Left ventricle myocardium superior (tissue), 1 donor: ENCODE results near the gene WFDC10B. TPM values are rescaled to one million over a fixed set of nuclear protein-coding genes. Genes with fewer than 3 reads are reported as not detected.
"Not testable (repeated sequence)": the region's sequence is repeated elsewhere in the genome, so short reads cannot be mapped to it uniquely, and the experiment has no call there.

Experiments used
- ATAC-seq: fragments of 200-7000 bp; cut with Tn5 transposase; one replicate; pipeline ENCODE4 v1.9.1; 2020; ENCODE audit warnings: mild to moderate bottlenecking, moderate library complexity
- DNase-seq: peaks from one replicate; pipeline ENCODE4 v3.0.0-alpha.2; 2020
- intact Hi-C: fragments of 100-400 bp; cut with micrococcal nuclease; formaldehyde crosslinking; loops from one replicate; pipeline ENCODE4 v1.11.0; 2022
- long read RNA-seq: library from polyadenylated mRNA; unstranded; transcript quantifications from one replicate; pipeline ENCODE4 v2.0.0, GENCODE V29; 2021
- total RNA-seq: library from RNA; stranded (reverse); fragmentation: NEBNext Ultra II Directional; extraction: Animal tissue kit (Norgen Biotek cat#: 25700); gene quantifications from one replicate; pipeline ENCODE4 v1.2.1, GENCODE V29; 2021
- donor health status: DM: no; HTN: yes; CAD: no; lungs with severe emphysema.

WFDC10B gene
- total RNA-seq = not detected
- long read RNA-seq = 0 reads

GRCh38 chr20:45704969-45705637, at the start of gene WFDC10B:
TSS of gene WFDC10B (minus strand) at chr20:45705019. CDS start at chr20:45685992, 19,027 bp downstream.
- intact Hi-C loops = no loop called here
- no peak for ATAC-seq
- no peak for DNase-seq

GRCh38 chr20:45752746-45753145, 47.9 kb upstream of the WFDC10B start:
- no peak for DNase-seq
- ATAC-seq = no peak
- intact Hi-C loops = no loop called here

- ATAC-seq (no peak), DNase-seq (no peak)
- intact Hi-C loops = no loop called here
These were observed 46.9 kb upstream of the WFDC10B start for GRCh38 chr20:45751721-45752120.

- intact Hi-C loops = no loop called here
- ATAC-seq (no peak), DNase-seq (no peak)
These were observed 40.2 kb upstream of the WFDC10B start for GRCh38 chr20:45745015-45745414.

GRCh38 chr20:45742596-45742995, 37.8 kb upstream of the WFDC10B start:
- ATAC-seq (no peak), DNase-seq (no peak)
- intact Hi-C loops = no loop called here

- intact Hi-C loops = no loop called here
- ATAC-seq (no peak), DNase-seq (no peak)
These were observed 31.2 kb upstream of the WFDC10B start for GRCh38 chr20:45735988-45736387.

GRCh38 chr20:45735552-45735951, 30.7 kb upstream of the WFDC10B start:
- ATAC-seq (no peak), DNase-seq (no peak)
- intact Hi-C loops = no loop called here

GRCh38 chr20:45732199-45732598, 27.4 kb upstream of the WFDC10B start:
- DNase-seq = no peak
- ATAC-seq = no peak
- intact Hi-C loops = no loop called here

GRCh38 chr20:45727044-45727443, 22.2 kb upstream of the WFDC10B start:
- ATAC-seq = no peak
- intact Hi-C loops = no loop called here
- no peak for DNase-seq

- ATAC-seq = no peak
- intact Hi-C loops = no loop called here
These were observed 20.3 kb upstream of the WFDC10B start for GRCh38 chr20:45725134-45725533.

GRCh38 chr20:45722047-45722446, 17.2 kb upstream of the WFDC10B start, which contains the start of gene SPINT4:
TSS of gene SPINT4 (plus strand) at chr20:45722347. CDS start at chr20:45722368, 21 bp downstream.
- intact Hi-C loops = no loop called here
- no peak for ATAC-seq
- DNase-seq = no peak

More at GRCh38 chr20:45725134-45725533, 20.3 kb upstream of the WFDC10B start:
- DNase-seq = no peak

GRCh38 chr20:45716141-45716688, 11.4 kb upstream of the WFDC10B start:
- intact Hi-C loops, ATAC-seq, DNase-seq: not testable (repeated sequence)

- intact Hi-C loops = no loop called here
- DNase-seq = no peak
- no peak for ATAC-seq
These were observed 2.9 kb downstream of the WFDC10B start, which contains the start of gene WFDC13 for GRCh38 chr20:45701873-45702272. TSS of gene WFDC13 (plus strand) at chr20:45702038. CDS start at chr20:45702124, 86 bp downstream.

GRCh38 chr20:45701104-45701503, 3.7 kb downstream of the WFDC10B start:
- DNase-seq (no peak), ATAC-seq (no peak)
- intact Hi-C loops = no loop called here

- no peak for DNase-seq
- intact Hi-C loops = no loop called here
- ATAC-seq = no peak
These were observed 9.3 kb downstream of the WFDC10B start for GRCh38 chr20:45695496-45695895.

GRCh38 chr20:45693346-45693745, 11.5 kb downstream of the WFDC10B start:
- intact Hi-C loops, ATAC-seq, DNase-seq: not testable (repeated sequence)

- intact Hi-C loops = no loop called here
- no peak for DNase-seq
- no peak for ATAC-seq
These were observed 18.9 kb downstream of the WFDC10B start for GRCh38 chr20:45685896-45686295.

- intact Hi-C loops = no loop called here
- ATAC-seq (no peak), DNase-seq (no peak)
These were observed 25.2 kb downstream of the WFDC10B start for GRCh38 chr20:45679650-45680049.

GRCh38 chr20:45672765-45673164, 32.1 kb downstream of the WFDC10B start:
- DNase-seq (no peak), ATAC-seq (no peak)
- intact Hi-C loops = no loop called here

- intact Hi-C loops = no loop called here
- DNase-seq = no peak
These were observed 34.7 kb downstream of the WFDC10B start, which contains the start of gene WFDC11 for GRCh38 chr20:45670139-45670538. TSS of gene WFDC11 (minus strand) at chr20:45670239. CDS start at chr20:45650600, 19,639 bp downstream.

GRCh38 chr20:45657038-45657437, 47.8 kb downstream of the WFDC10B start:
- DNase-seq, intact Hi-C loops, ATAC-seq: not testable (repeated sequence)

More at GRCh38 chr20:45670139-45670538, 34.7 kb downstream of the WFDC10B start, which contains the start of gene WFDC11:
- no peak for ATAC-seq
